GM12878 (cell line): Measurements from ENCODE around the gene MAGI2. TPM values are rescaled to one million over a fixed set of nuclear protein-coding genes. Genes with fewer than 3 reads are reported as not detected.

ENCODE experiments used
- ATAC-seq: fragments of 200-7000 bp; cut with Tn5 transposase; 3 replicates; pipeline ENCODE4 v1.9.1; 2020; ENCODE audit warnings: mild to moderate bottlenecking, moderate library complexity
- BruUV-seq: library from RNA; stranded (reverse); fragments of 400-500 nt; replicated peaks from 2 replicates; lab custom pipeline; 2021; lab: Mats Ljungman, UMichigan
- CTCF ChIA-PET: fragments of 300-600 bp; sonication (Branson Sonifier 250); formaldehyde crosslinking; extraction: SDS; loops from one replicate; lab custom pipeline; 2021; ENCODE audit warnings: inconsistent platforms; lab: Yijun Ruan, JAX
- POLR2A ChIA-PET: fragments of 350-600 bp; formaldehyde crosslinking; extraction: SDS; loops from one replicate; lab custom pipeline; 2021; ENCODE audit warnings: inconsistent platforms; lab: Charles Lee
- RAD21 ChIA-PET: fragments of 300-600 bp; sonication (Branson Sonifier 250); formaldehyde crosslinking; loops from one replicate; lab custom pipeline; 2023; ENCODE audit warnings: antibody characterized with exemption; ENCODE audit not compliant: unreplicated experiment; lab: Charles Lee
- SMC1A ChIA-PET: fragments of 300-600 bp; sonication (Branson Sonifier 250); formaldehyde crosslinking; loops from one replicate; lab custom pipeline; 2023; ENCODE audit not compliant: unreplicated experiment, uncharacterized antibody; lab: Charles Lee
- DNase-seq: peaks from one replicate; pipeline ENCODE4 v3.0.0-alpha.2; 2011; ENCODE audit warnings: low read depth, low spot score
- FAIRE-seq: peaks from 3 replicates; lab custom pipeline; 2011; peaks lifted over from hg19 to GRCh38; lab: Jason Lieb, UNC
- H2AFZ ChIP-seq: 2 replicates; pipeline ENCODE4 v1.6.0; 2011; ENCODE audit warnings: low read depth, low read length, control low read depth; ENCODE audit not compliant: control insufficient read depth
- H3K27ac ChIP-seq: 2 replicates; pipeline ENCODE4 v1.5.1; 2011; ENCODE audit warnings: control low read depth; ENCODE audit not compliant: control insufficient read depth, insufficient read depth
- H3K27me3 ChIP-seq, 2 experiments: replicated peaks in 1 of 2; 2 replicates each; pipeline versions ENCODE4 v1.6.0 to v1.6.1; 2011; ENCODE audit warnings: low read length in 1 of 2; ENCODE audit not compliant: control insufficient read depth in 2 of 2, insufficient read depth in 2 of 2
- H3K36me3 ChIP-seq, 2 experiments: 2 replicates each; pipeline ENCODE4 v1.5.1; 2011; ENCODE audit warnings: low read length in 1 of 2; ENCODE audit not compliant: control insufficient read depth in 2 of 2, insufficient read depth in 2 of 2
- H3K4me1 ChIP-seq: 2 replicates; pipeline ENCODE4 v1.6.1; 2011; ENCODE audit warnings: mild to moderate bottlenecking, low read length, moderate library complexity, mixed read lengths; ENCODE audit not compliant: control insufficient read depth, insufficient read depth
- H3K4me2 ChIP-seq: 2 replicates; pipeline ENCODE4 v1.6.0; 2011; ENCODE audit warnings: control low read depth; ENCODE audit not compliant: control insufficient read depth, insufficient read depth
- H3K4me3 ChIP-seq: fragments of 200-600 bp; sonication (generic); 2 replicates; pipeline ENCODE4 v1.5.1; 2016
- H3K79me2 ChIP-seq: 2 replicates; pipeline ENCODE4 v1.6.0; 2011; ENCODE audit warnings: low read length; ENCODE audit not compliant: control insufficient read depth, insufficient read depth
- H3K9ac ChIP-seq: 2 replicates; pipeline ENCODE4 v1.8.0; 2011; ENCODE audit warnings: low read length, control low read depth, mixed read lengths; ENCODE audit not compliant: control insufficient read depth, insufficient read depth
- H3K9me3 ChIP-seq: replicated peaks from 3 replicates; pipeline ENCODE4 v1.5.1; 2011; ENCODE audit warnings: mild to moderate bottlenecking, low read length; ENCODE audit not compliant: control insufficient read depth, insufficient read depth
- H4K20me1 ChIP-seq: 2 replicates; pipeline ENCODE4 v1.6.0; 2011; ENCODE audit not compliant: control insufficient read depth, insufficient read depth
- BRCA1 ChIP-seq: IDR thresholded peaks from 2 replicates; pipeline ENCODE4 v1.6.1; 2011; ENCODE audit warnings: low read depth, low read length, improper control_type of control experiment
- EP300 ChIP-seq, 2 experiments: fragments of 150-350 bp in 1 of 2; IDR thresholded peaks; 2 replicates each; pipeline ENCODE4 v1.6.1; 2011 to 2012; ENCODE audit warnings: low read depth in 2 of 2, low read length in 2 of 2, borderline replicate concordance in 1 of 2, improper control_type of control experiment in 1 of 2, inconsistent platforms in 1 of 2; ENCODE audit not compliant: control insufficient read depth in 1 of 2
- FOXK2 ChIP-seq: fragments of 450-650 bp; IDR thresholded peaks from 2 replicates; pipeline ENCODE4 v1.6.1; 2017; ENCODE audit warnings: mild to moderate bottlenecking, moderate library complexity
- FOXM1 ChIP-seq: IDR thresholded peaks from 2 replicates; pipeline ENCODE4 v1.6.1; 2012; ENCODE audit warnings: low read depth, mild to moderate bottlenecking, inconsistent platforms, low read length, moderate library complexity
- HCFC1 ChIP-seq: fragments of 150-350 bp; IDR thresholded peaks from 2 replicates; pipeline ENCODE4 v1.6.1; 2014; ENCODE audit warnings: low read length
- IRF4 ChIP-seq: IDR thresholded peaks from 2 replicates; pipeline ENCODE4 v1.6.1; 2011; ENCODE audit warnings: low read depth, low read length
- SMAD1 ChIP-seq: fragments of 450-650 bp; IDR thresholded peaks from 2 replicates; pipeline ENCODE4 v1.6.1; 2018; ENCODE audit warnings: mild to moderate bottlenecking, low read depth; ENCODE audit not compliant: partially characterized antibody
- SMAD5 ChIP-seq: IDR thresholded peaks from 2 replicates; pipeline ENCODE4 v1.6.1; 2016; ENCODE audit warnings: antibody characterized with exemption, low read depth
- TBL1XR1 ChIP-seq: IDR thresholded peaks from 2 replicates; pipeline ENCODE4 v1.6.1; 2012; ENCODE audit warnings: low read depth, low read length, improper control_type of control experiment
- YY1 ChIP-seq: IDR thresholded peaks from 2 replicates; pipeline ENCODE4 v1.6.1; 2011; ENCODE audit warnings: low read depth, mild to moderate bottlenecking, low read length
- ZBED1 ChIP-seq: IDR thresholded peaks from 2 replicates; pipeline ENCODE4 v1.6.1; 2016; ENCODE audit warnings: borderline replicate concordance
- ZNF24 ChIP-seq: fragments of 450-650 bp; IDR thresholded peaks from 2 replicates; pipeline ENCODE4 v1.6.1; 2017; ENCODE audit warnings: antibody characterized with exemption, mild to moderate bottlenecking
- ZZZ3 ChIP-seq: IDR thresholded peaks from 2 replicates; pipeline ENCODE4 v1.6.1; 2011; ENCODE audit warnings: low read depth; ENCODE audit not compliant: control insufficient read depth, insufficient read length
- WGBS: methylation state at CpG from one replicate; pipeline ENCODE4 v1.1.6; 2016; ENCODE audit warnings: low lambda C conversion rate; ENCODE audit not compliant: insufficient replicate concordance, insufficient coverage; ENCODE audit errors: missing lambda C conversion rate; 5-methylcytosine and 5-hydroxymethylcytosine counted together
- in situ Hi-C: fragments of 300-500 bp; cut with MboI; formaldehyde crosslinking; loops from 9 replicates; pipeline ENCODE4 v1.14.3; 2018; ENCODE audit warnings: mixed read lengths
- intact Hi-C: fragments of 100-400 bp; cut with micrococcal nuclease; formaldehyde crosslinking; loops from one replicate; pipeline ENCODE4 v1.14.2; 2022; ENCODE audit not compliant: unreplicated experiment
- polyA plus RNA-seq, 11 experiments: library from polyadenylated mRNA; depleted of rRNA in 4 of 11; unstranded in 6 of 11; stranded (reverse) in 5 of 11; fragments of >200 nt; fragmentation: Nextera tagmentation in 4 of 11; fragmentation: Illumina TruSeq in 1 of 11; extraction: Ambion mirVana in 4 of 11; extraction: Trizol in 1 of 11; gene quantifications; 1 replicate in 1 of 11; 2 replicates in 10 of 11; pipeline versions ENCODE4 v1.2.1 to v1.2.3, GENCODE V29; 2011 to 2016; ENCODE audit warnings: inconsistent platforms in 2 of 11, missing spikeins in 2 of 11, low read depth in 1 of 11
- total RNA-seq, 4 experiments: library from RNA; depleted of rRNA in 3 of 4; stranded (reverse); fragments of >200 nt in 3 of 4; fragmentation: Illumina TruSeq in 1 of 4; extraction: Trizol in 1 of 4; gene quantifications; 2 replicates each; pipeline versions ENCODE4 v1.2.1 to v1.2.3, GENCODE V29; 2013 to 2021
- TF ChIP-seq, protein P1 (sequence below): IDR thresholded peaks from 2 replicates; pipeline ENCODE4 v1.6.1; 2011; ENCODE audit warnings: mild to moderate bottlenecking, low read depth, low read length, moderate library complexity; ENCODE audit not compliant: insufficient replicate concordance
- TF ChIP-seq, protein P2 (sequence below): fragments of 450-650 bp; formaldehyde crosslinking; IDR thresholded peaks from 2 replicates; pipeline ENCODE4 v1.4.0; 2022; ENCODE audit warnings: mild to moderate bottlenecking, moderate library complexity

Gene MAGI2
- total and polyA plus RNA-seq, 10 of the 15 experiments (the other 5 are each of a cell fraction or from before 2014, with no cell fraction given), result 0.01 to 0.31 (median 0.05) TPM; not detected in 2

DNA sequence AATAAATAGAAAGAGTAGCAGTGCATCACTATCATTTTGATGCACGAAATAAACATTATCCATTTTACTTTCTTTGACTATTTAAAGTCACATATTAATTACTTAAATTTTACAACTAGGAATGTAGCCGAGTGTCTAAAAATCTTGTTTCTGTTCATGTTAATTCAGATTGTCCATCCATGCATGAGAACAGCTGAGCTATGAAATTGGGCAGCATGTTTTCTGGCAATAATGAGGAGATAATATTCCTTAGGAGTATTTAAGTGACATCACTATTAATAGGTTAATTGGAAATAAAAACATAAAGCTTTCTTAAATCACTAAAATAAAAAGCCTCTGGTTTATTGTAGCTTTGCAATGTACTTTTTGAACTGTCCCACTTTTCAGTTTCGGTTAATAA, 1361.1 kb downstream of the MAGI2 start:
- WGBS, result 7% methylated on average over 3 of the region's 3 CpGs
- in situ Hi-C loops (no loop called here), intact Hi-C loops (no loop called here)
- ChIA-PET POLR2A (no interaction called here), CTCF (interaction anchor here (0.6 to 0.8 kb wide), 2 partner anchors 13 to 865 kb away, joined by 3 read pairs; no protein-coding TSS in a partner anchor), RAD21 (no interaction called here), SMC1A (no interaction called here)
- Histone ChIP-seq H3K79me2 (no peaks in the 10 kb centered on the region), H3K27ac (no peak overlapping the region), H3K9ac (no peak overlapping the region), H3K27me3 (no peaks in the 10 kb centered on the region; a peak in 2 of 4 replicates), H3K4me3 (no peak overlapping the region), H3K9me3 (no peaks in the 10 kb centered on the region), H3K36me3 (no peaks in the 10 kb centered on the region), H3K4me1 (no peaks in the 10 kb centered on the region), H2AFZ (no peak overlapping the region), H4K20me1 (no peaks in the 10 kb centered on the region), H3K4me2 (no peak overlapping the region)
- no TSS peak for BruUV-seq
- ATAC-seq (no peak), DNase-seq (no peak), FAIRE-seq (no peak)
- TF ChIP-seq HCFC1, result no peak
- TF ChIP-seq SMAD5, result no peak
- TF ChIP-seq FOXK2, result no peak
- no peak for TF ChIP-seq TBL1XR1
- TF ChIP-seq ZZZ3, result no peak
- TF ChIP-seq FOXM1, result no peak

DNA sequence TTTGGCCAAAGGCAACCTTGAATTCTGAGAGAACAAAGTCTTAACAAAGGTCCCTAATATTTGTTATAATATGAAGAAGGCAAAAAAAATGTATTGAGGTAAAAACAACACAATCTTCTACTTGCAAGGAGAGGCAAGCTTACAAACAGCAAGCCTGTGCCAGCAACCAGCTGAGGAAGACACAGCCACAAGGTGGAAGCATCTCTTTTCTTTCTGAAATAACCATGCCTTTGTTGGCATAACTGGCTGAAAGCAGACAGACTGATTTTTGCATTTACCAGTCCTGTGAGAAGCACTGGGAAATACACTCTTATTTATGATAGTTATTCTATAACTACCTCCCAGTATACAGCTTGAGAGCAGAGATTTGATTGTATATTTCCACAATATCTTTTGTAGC, 1362.9 kb downstream of the MAGI2 start:
- Histone ChIP-seq H3K4me3 (no peak overlapping the region), H3K27me3 (no peaks in the 10 kb centered on the region; a peak in 3 of 4 replicates), H3K9me3 (no peaks in the 10 kb centered on the region), H2AFZ (no peak overlapping the region), H3K27ac (no peak overlapping the region), H4K20me1 (no peaks in the 10 kb centered on the region), H3K4me2 (no peak overlapping the region), H3K4me1 (no peaks in the 10 kb centered on the region), H3K36me3 (no peaks in the 10 kb centered on the region), H3K79me2 (no peaks in the 10 kb centered on the region), H3K9ac (no peak overlapping the region)
- RAD21 ChIA-PET, result no interaction called here
- SMC1A ChIA-PET, result interaction anchor here (0.6 kb wide), 1 partner anchor 468 kb away, joined by 3 read pairs; no protein-coding TSS in a partner anchor
- no peak for ATAC-seq
- POLR2A ChIA-PET, result no interaction called here
- CTCF ChIA-PET, result interaction anchor here (1.5 kb wide), 1 partner anchor 14 kb away, joined by 3 read pairs; no protein-coding TSS in a partner anchor
- no TSS peak for BruUV-seq
- in situ Hi-C loops (no loop called here), intact Hi-C loops (no loop called here)
- no peak for FAIRE-seq
- DNase-seq, result no peak
- TF ChIP-seq, protein P1, sequence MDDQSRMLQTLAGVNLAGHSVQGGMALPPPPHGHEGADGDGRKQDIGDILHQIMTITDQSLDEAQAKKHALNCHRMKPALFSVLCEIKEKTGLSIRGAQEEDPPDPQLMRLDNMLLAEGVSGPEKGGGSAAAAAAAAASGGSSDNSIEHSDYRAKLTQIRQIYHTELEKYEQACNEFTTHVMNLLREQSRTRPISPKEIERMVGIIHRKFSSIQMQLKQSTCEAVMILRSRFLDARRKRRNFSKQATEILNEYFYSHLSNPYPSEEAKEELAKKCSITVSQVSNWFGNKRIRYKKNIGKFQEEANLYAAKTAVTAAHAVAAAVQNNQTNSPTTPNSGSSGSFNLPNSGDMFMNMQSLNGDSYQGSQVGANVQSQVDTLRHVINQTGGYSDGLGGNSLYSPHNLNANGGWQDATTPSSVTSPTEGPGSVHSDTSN, result no peak
- TF ChIP-seq ZNF24 (no peak), SMAD1 (no peak), ZBED1 (no peak), SMAD5 (no peak), EP300 (IDR thresholded peaks at IDR 0.05; ENCODE audit: borderline replicate concordance in 1 of 2, control insufficient read depth in 1 of 2, low read depth in 2 of 2, low read length in 2 of 2) (no peak), YY1 (no peak), FOXK2 (no peak), BRCA1 (no peak), IRF4 (no peak)
- TF ChIP-seq, protein P2, sequence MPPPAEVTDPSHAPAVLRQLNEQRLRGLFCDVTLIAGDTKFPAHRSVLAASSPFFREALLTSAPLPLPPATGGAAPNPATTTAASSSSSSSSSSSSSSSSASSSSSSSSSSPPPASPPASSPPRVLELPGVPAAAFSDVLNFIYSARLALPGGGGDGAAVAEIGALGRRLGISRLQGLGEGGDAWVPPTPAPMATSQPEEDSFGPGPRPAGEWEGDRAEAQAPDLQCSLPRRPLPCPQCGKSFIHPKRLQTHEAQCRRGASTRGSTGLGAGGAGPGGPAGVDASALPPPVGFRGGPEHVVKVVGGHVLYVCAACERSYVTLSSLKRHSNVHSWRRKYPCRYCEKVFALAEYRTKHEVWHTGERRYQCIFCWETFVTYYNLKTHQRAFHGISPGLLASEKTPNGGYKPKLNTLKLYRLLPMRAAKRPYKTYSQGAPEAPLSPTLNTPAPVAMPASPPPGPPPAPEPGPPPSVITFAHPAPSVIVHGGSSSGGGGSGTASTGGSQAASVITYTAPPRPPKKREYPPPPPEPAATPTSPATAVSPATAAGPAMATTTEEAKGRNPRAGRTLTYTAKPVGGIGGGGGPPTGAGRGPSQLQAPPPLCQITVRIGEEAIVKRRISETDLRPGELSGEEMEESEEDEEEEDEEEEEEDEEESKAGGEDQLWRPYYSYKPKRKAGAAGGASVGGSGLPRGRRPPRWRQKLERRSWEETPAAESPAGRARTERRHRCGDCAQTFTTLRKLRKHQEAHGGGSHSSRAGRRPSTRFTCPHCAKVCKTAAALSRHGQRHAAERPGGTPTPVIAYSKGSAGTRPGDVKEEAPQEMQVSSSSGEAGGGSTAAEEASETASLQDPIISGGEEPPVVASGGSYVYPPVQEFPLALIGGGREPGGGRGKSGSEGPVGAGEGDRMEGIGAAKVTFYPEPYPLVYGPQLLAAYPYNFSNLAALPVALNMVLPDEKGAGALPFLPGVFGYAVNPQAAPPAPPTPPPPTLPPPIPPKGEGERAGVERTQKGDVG (CRISPR knock-in tag), result no peak
